IMR-90 (cell line): ENCODE measurements around the gene ARHGEF39.

Experiments used
- BHLHE40 ChIP-seq: fragments of 150-350 bp; IDR thresholded peaks from 2 replicates; pipeline ENCODE4 v1.6.1; 2016; ENCODE audit warnings: mild to moderate bottlenecking, low read depth, low read length
- CHD1 ChIP-seq: IDR thresholded peaks from 2 replicates; pipeline ENCODE4 v1.6.1; 2012; ENCODE audit warnings: low read depth, low read length, improper control_type of control experiment
- FOS ChIP-seq: fragments of 150-350 bp; IDR thresholded peaks from 2 replicates; pipeline ENCODE4 v1.6.1; 2016; ENCODE audit warnings: low read depth, low read length
- POLR2A ChIP-seq: IDR thresholded peaks from 2 replicates; pipeline ENCODE4 v1.6.1; 2012; ENCODE audit warnings: mild to moderate bottlenecking, low read depth, low read length
- RFX5 ChIP-seq: IDR thresholded peaks from 2 replicates; pipeline ENCODE4 v1.8.0; 2012; ENCODE audit warnings: low read depth, mild to moderate bottlenecking, low read length, moderate library complexity
- SMC3 ChIP-seq: fragments of 150-350 bp; IDR thresholded peaks from 2 replicates; pipeline ENCODE4 v1.6.1; 2016; ENCODE audit warnings: low read depth, mild to moderate bottlenecking, antibody characterized with exemption, low read length, moderate library complexity
- TF ChIP-seq, protein P1 (sequence below): conservative IDR thresholded peaks from 2 replicates; pipeline ENCODE4 v1.5.1; 2012; ENCODE audit warnings: mild to moderate bottlenecking, low read depth, low read length, improper control_type of control experiment
- TF ChIP-seq, protein P2 (sequence below): fragments of 150-350 bp; IDR thresholded peaks from 2 replicates; pipeline ENCODE4 v1.6.1; 2016; ENCODE audit warnings: low read depth, mild to moderate bottlenecking, low read length, moderate library complexity, borderline replicate concordance

- TF ChIP-seq BHLHE40 (no peak), RFX5 (no peak), FOS (no peak), SMC3 (peak; percentile 34; the same call in 1 of the 2 replicates), POLR2A (no peak), CHD1 (no peak)
- TF ChIP-seq, protein P1, sequence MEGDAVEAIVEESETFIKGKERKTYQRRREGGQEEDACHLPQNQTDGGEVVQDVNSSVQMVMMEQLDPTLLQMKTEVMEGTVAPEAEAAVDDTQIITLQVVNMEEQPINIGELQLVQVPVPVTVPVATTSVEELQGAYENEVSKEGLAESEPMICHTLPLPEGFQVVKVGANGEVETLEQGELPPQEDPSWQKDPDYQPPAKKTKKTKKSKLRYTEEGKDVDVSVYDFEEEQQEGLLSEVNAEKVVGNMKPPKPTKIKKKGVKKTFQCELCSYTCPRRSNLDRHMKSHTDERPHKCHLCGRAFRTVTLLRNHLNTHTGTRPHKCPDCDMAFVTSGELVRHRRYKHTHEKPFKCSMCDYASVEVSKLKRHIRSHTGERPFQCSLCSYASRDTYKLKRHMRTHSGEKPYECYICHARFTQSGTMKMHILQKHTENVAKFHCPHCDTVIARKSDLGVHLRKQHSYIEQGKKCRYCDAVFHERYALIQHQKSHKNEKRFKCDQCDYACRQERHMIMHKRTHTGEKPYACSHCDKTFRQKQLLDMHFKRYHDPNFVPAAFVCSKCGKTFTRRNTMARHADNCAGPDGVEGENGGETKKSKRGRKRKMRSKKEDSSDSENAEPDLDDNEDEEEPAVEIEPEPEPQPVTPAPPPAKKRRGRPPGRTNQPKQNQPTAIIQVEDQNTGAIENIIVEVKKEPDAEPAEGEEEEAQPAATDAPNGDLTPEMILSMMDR = peak; percentile 62
- TF ChIP-seq, protein P2, sequence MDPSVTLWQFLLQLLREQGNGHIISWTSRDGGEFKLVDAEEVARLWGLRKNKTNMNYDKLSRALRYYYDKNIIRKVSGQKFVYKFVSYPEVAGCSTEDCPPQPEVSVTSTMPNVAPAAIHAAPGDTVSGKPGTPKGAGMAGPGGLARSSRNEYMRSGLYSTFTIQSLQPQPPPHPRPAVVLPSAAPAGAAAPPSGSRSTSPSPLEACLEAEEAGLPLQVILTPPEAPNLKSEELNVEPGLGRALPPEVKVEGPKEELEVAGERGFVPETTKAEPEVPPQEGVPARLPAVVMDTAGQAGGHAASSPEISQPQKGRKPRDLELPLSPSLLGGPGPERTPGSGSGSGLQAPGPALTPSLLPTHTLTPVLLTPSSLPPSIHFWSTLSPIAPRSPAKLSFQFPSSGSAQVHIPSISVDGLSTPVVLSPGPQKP = no peak
Observed at GRCh38 chr9:35660966-35661415, 4.0 kb downstream of the ARHGEF39 start.
